ENCODE data around the gene OR5B21. TPM values are rescaled to one million over a fixed set of nuclear protein-coding genes. Genes with fewer than 3 reads are reported as not detected.

The OR5B21 gene
- total and polyA plus RNA-seq, 10 of the 15 experiments (the other 5 are each of a cell fraction or from before 2014, with no cell fraction given) = 0.22 to 0.41 (median 0.22) TPM; not detected in 7

DNA sequence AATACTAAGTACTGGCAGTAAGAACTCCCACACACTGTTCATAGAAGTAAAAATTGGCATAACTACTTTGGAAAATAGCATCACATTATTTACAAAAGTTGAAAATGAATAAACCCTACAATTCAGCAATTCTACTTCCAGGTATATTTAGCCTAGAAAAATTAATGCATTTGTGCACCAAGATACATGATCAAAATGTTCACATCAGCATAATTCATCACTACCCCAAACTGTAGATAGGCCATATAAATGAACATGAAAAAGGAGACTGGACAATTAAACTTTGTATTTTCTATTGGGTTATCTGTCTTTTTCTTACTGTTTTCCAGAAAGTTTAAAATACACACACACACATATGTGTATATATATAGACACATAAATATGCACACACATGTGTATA is 5.9 kb downstream of the OR5B21 start:
- no peak overlapping the region for H3K9ac ChIP-seq (ENCODE audit: control insufficient read depth, insufficient read depth, low read length)
- no peaks in the 10 kb centered on the region for H3K36me3 ChIP-seq (ENCODE audit: control insufficient read depth in 2 of 2, insufficient read depth in 2 of 2, low read length in 1 of 2)
- H2AFZ ChIP-seq (ENCODE audit: control insufficient read depth, low read depth, low read length) = no peak overlapping the region
- no peaks in the 10 kb centered on the region for H3K9me3 ChIP-seq (replicated peaks; ENCODE audit: control insufficient read depth, insufficient read depth, low read length)
- SMC1A ChIA-PET (ENCODE audit: uncharacterized antibody, unreplicated experiment) = interaction anchor here (2.9 to 8.8 kb wide), 3 partner anchors 6 to 21 kb away, joined by 17 to 98 read pairs (median 92); no protein-coding TSS in a partner anchor
- no peak for TF ChIP-seq FOXK2 (IDR thresholded peaks at IDR 0.05)
- no peak for TF ChIP-seq CBFB (IDR thresholded peaks at IDR 0.05; ENCODE audit: low read depth)
- TF ChIP-seq KAT2A (conservative IDR thresholded peaks at IDR 0.05; ENCODE audit: control insufficient read depth, low read depth, low read length) = no peak
- TF ChIP-seq NFYA (IDR thresholded peaks at IDR 0.05; ENCODE audit: borderline replicate concordance, low read depth, low read length) = no peak
- no peak for TF ChIP-seq SIN3A (IDR thresholded peaks at IDR 0.05; ENCODE audit: low read depth, low read length)
- TF ChIP-seq ATF3 (IDR thresholded peaks at IDR 0.05; ENCODE audit: borderline replicate concordance, extremely low read depth, low read depth, low read length) = no peak
- TF ChIP-seq SREBF2 (IDR thresholded peaks at IDR 0.05; ENCODE audit: low read length) = no peak
- no peak for TF ChIP-seq ZNF24 (IDR thresholded peaks at IDR 0.05)
- TF ChIP-seq FOS (IDR thresholded peaks at IDR 0.05; ENCODE audit: borderline replicate concordance, extremely low read depth, insufficient read length) = no peak
- TF ChIP-seq SRF (IDR thresholded peaks at IDR 0.05; ENCODE audit: low read depth in 2 of 2, low read length in 2 of 2) = no peak
- TF ChIP-seq KLF5 (IDR thresholded peaks at IDR 0.05; ENCODE audit: partially characterized antibody) = no peak
- no peak for TF ChIP-seq NBN (IDR thresholded peaks at IDR 0.05)
- TF ChIP-seq RFX5 (IDR thresholded peaks at IDR 0.05; ENCODE audit: low read depth, low read length) = no peak
- no peak for TF ChIP-seq PAX5 (IDR thresholded peaks at IDR 0.05; ENCODE audit: borderline replicate concordance, low read depth, low read length)
- BruUV-seq (replicated peaks) = no TSS peak
- H4K20me1 ChIP-seq (ENCODE audit: control insufficient read depth, insufficient read depth) = no peaks in the 10 kb centered on the region
- no peak for DNase-seq (ENCODE audit: low read depth, low spot score)
- CTCF ChIA-PET = interaction anchor here (1.3 to 4.1 kb wide), 3 partner anchors 11 to 23 kb away, joined by 4 to 23 read pairs (median 23); no protein-coding TSS in a partner anchor
- H3K4me1 ChIP-seq (ENCODE audit: control insufficient read depth, insufficient read depth, low read length) = peaks cover 6% of the 10 kb centered on the region; the same call in 1 of the 2 replicates
- no peak for FAIRE-seq
- RAD21 ChIA-PET (ENCODE audit: unreplicated experiment) = no interaction called here
- H3K27ac ChIP-seq (ENCODE audit: control insufficient read depth, insufficient read depth) = no peak overlapping the region
- H3K4me2 ChIP-seq (ENCODE audit: control insufficient read depth, insufficient read depth) = no peak overlapping the region
- no peaks in the 10 kb centered on the region for H3K79me2 ChIP-seq (ENCODE audit: control insufficient read depth, insufficient read depth, low read length)
- intact Hi-C loops (cut with micrococcal nuclease; ENCODE audit: unreplicated experiment) (loop anchor here (10.0 kb wide), 1 partner anchor 1157 kb away; no protein-coding TSS in a partner anchor), in situ Hi-C loops (cut with MboI) (loop anchor here (25.0 kb wide), 2 partner anchors 690 to 1165 kb away; partner anchors contain the start of genes P2RX3 and SSRP1)
- POLR2A ChIA-PET = no interaction called here
- no peak for ATAC-seq
- no peaks in the 10 kb centered on the region for H3K27me3 ChIP-seq (replicated peaks in 1 of 2; ENCODE audit: control insufficient read depth in 2 of 2, insufficient read depth in 2 of 2, low read length in 1 of 2)
- no peak overlapping the region for H3K4me3 ChIP-seq
